Measurements from ENCODE around the gene PRIMA1.
A peak's percentile ranks its signal among the peaks of the same experiment; 100 is the strongest.

- TF ChIP-seq POLR2A (IDR thresholded peaks at IDR 0.05): peak in 1 of 4 donors; percentile 13
- TF ChIP-seq, protein P1, sequence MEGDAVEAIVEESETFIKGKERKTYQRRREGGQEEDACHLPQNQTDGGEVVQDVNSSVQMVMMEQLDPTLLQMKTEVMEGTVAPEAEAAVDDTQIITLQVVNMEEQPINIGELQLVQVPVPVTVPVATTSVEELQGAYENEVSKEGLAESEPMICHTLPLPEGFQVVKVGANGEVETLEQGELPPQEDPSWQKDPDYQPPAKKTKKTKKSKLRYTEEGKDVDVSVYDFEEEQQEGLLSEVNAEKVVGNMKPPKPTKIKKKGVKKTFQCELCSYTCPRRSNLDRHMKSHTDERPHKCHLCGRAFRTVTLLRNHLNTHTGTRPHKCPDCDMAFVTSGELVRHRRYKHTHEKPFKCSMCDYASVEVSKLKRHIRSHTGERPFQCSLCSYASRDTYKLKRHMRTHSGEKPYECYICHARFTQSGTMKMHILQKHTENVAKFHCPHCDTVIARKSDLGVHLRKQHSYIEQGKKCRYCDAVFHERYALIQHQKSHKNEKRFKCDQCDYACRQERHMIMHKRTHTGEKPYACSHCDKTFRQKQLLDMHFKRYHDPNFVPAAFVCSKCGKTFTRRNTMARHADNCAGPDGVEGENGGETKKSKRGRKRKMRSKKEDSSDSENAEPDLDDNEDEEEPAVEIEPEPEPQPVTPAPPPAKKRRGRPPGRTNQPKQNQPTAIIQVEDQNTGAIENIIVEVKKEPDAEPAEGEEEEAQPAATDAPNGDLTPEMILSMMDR (IDR thresholded peaks at IDR 0.05): peak in 2 of 6 experiments; percentile 7 to 12
These were observed 400 bp upstream of the PRIMA1 start for GRCh38 chr14:93788543-93789227.
